MM.1S (cell line): ENCODE data around the gene RBM12.

Experiments used
- EZH2phosphoT487 ChIP-seq: fragments of 300-600 bp; sonication (generic); IDR thresholded peaks from 2 replicates; pipeline ENCODE4 v1.6.1; 2018; ENCODE audit warnings: antibody characterized with exemption, low read length
- TF ChIP-seq, protein P1 (sequence below): fragments of 300-600 bp; sonication (generic); IDR thresholded peaks from 2 replicates; pipeline ENCODE4 v1.5.1; 2016; ENCODE audit warnings: antibody characterized with exemption, low read length, mixed read lengths

DNA sequence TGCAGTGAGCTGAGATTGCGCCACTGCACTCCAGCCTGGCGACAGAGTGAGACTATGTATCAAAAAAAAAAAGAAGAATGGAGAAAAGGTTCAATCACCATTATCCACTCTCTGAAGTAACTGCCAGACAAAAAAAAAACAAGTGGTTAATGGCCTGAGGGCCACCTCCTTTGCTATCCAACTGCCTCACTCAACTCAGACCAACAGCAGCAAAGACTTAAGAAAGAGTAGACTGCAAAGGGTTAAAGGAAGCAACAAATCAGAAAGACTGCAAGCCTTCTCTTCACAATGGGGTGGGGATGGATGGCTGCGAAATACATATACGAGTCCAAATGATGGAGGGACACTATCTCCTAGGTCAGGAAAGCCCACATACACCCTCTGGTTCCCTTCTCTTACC is 31.3 kb upstream of the RBM12 start:
- TF ChIP-seq, protein P1, sequence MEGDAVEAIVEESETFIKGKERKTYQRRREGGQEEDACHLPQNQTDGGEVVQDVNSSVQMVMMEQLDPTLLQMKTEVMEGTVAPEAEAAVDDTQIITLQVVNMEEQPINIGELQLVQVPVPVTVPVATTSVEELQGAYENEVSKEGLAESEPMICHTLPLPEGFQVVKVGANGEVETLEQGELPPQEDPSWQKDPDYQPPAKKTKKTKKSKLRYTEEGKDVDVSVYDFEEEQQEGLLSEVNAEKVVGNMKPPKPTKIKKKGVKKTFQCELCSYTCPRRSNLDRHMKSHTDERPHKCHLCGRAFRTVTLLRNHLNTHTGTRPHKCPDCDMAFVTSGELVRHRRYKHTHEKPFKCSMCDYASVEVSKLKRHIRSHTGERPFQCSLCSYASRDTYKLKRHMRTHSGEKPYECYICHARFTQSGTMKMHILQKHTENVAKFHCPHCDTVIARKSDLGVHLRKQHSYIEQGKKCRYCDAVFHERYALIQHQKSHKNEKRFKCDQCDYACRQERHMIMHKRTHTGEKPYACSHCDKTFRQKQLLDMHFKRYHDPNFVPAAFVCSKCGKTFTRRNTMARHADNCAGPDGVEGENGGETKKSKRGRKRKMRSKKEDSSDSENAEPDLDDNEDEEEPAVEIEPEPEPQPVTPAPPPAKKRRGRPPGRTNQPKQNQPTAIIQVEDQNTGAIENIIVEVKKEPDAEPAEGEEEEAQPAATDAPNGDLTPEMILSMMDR = no peak
- no peak for TF ChIP-seq EZH2phosphoT487
